Measurements from ENCODE around the gene KCNIP4.
"Not testable (repeated sequence)": the region's sequence is repeated elsewhere in the genome, so short reads cannot be mapped to it uniquely, and the experiment has no call there.

The KCNIP4 gene

DNA sequence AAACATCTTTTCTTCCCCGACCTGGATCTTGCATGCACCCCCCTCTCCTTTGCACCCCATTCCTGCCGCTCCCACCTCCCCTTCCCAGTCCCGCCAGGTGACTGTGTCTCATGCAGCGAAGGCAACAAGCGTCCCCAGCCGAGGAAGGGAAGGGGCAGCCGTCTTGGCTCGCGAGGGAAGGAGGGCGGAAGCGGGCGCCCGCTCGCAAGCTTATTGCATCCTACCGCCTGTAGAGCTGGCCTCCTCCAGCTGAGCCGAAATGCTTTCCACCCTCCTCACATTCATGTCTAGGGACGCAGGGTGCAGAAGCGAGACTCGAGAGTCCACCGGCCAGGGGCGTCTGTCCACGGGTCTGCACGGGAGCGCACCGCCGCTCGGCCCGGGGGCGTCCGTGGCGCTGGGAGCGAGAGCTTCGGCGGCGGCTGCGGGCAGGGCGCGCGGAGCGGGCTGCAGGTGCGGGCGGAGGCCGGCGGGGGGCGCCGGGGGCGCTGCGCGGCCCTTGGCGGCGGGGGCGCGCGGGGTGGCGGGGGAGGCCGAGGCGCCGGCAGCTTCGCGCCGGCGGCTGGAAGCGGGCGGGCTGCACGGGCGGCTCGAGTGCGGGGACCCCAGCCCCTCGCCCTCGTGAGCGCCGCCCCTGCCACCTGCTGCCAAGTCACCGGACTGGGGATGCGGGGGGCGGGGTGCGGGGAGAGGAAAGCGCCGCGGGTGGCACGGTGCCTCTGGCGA is at the start of gene KCNIP4:
TSS of gene KCNIP4 (minus strand) at position 426 of the 726 bp plus-strand sequence.
- DNase-seq = no peak

- DNase-seq = not testable (repeated sequence)
Observed at GRCh38 chr4:21996618-21997017, 48.0 kb upstream of the KCNIP4 start.

- no peak for DNase-seq
Observed at GRCh38 chr4:21992330-21992729, 43.8 kb upstream of the KCNIP4 start.

- DNase-seq = no peak
Observed at GRCh38 chr4:21991562-21991961, 43.0 kb upstream of the KCNIP4 start.

DNA sequence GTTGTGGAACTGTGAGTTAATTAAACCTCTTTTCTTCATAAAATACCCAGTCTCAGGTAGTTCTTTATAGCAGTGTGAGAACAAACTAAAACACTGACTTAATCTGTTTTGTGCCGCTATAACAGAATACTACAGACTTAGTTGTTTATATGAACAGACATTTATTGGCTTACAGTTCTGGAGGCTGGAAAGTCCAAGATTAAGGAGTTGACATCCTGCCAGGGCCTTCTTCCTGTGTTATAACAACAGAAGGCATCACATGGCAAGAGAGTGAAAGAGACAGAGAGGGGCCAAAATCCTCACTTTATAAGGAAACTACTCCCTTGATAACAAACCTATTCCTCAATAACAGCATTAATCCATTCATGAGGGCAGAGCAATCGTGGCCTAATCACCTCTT is 42.5 kb upstream of the KCNIP4 start:
- no peak for DNase-seq

DNA sequence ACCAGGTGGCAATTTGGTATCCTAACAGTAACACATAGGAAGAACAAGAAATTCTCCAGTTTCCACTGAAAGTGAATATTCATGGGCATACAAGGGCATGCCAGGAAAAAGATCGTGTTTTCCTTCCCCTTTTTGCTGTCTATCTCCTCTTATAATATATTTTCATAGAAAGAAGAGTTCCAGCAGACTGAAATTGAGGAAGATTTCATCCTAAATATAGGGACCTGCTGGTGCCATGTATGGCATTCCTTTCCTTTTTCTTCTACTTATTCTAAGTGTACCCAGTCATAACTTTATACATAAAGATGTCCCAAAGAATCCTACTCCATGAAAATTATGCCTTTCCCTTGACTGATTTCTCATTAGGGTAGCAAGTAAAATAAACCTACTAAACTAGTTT is 40.8 kb upstream of the KCNIP4 start:
- DNase-seq = no peak

GRCh38 chr4:21986307-21986706 is 37.7 kb upstream of the KCNIP4 start:
- no peak for DNase-seq

DNA sequence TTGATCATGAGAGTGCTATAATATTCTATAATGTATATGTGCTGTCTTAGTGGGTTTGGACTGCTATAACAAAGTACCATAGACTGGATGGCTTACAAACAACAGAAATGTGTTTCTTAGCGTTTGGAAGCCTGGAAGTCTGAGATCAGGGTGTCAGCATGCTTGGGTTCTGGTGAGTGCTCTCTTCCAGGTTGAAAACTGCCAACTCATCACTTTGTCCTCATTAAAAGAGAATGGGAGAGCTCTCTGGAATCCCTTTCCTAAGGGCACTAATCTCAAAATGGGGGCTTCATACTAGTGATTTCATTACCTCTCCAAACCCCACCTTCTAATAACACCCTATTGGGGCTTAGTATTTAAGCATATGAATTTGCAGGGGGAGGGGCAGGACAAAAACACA is 33.5 kb upstream of the KCNIP4 start:
- DNase-seq = no peak

GRCh38 chr4:21979196-21979595 is 30.6 kb upstream of the KCNIP4 start:
- DNase-seq = no peak

- DNase-seq = no peak
Observed at GRCh38 chr4:21976166-21976565, 27.6 kb upstream of the KCNIP4 start.

DNA sequence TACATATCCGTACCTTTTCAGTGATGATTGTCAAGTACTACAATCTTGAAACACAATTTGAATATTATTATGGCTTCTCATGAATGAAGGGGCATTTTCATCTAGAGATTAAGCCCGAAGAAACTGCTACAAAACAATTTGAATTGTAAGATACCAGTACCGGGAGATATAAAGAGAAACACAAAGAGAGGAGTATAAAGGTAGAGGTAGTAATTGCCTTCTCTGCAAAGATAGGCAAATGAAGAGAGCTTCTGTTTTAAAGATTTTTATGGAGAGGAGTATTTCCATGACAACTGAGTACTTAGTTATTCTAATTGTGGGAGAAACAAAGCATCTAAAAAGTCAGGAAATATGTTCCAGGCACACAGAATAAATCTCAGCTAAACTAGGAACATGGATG is 25.3 kb upstream of the KCNIP4 start:
- DNase-seq = no peak

DNA sequence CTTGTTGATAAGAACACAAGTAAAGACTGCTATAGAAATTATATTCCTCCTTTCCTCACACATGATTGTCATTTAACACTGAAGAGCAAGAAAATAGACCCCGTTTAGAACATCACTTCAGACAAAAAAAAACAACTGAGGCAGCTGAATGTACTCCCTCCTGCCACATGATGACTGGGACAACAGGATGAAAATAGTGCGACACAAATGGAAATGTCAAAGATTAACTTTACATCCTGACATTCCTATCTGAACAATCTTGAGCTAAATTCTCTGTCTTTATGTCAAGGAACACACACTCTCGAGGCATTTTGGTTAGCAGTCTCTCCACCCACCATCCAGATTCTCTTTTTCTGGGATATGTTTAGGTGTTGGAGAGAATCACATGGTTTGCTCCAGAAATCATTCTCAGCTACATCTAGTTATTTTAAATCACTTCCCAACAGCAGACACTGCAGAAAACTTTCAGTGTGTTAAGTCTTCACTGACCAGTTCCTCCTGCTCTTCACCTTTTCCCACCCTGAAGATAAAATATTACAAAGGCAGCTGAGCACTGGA is 16.3 kb upstream of the KCNIP4 start:
- no peak for DNase-seq

- DNase-seq = no peak
Observed at GRCh38 chr4:21962691-21963090, 14.1 kb upstream of the KCNIP4 start.

GRCh38 chr4:21960793-21961192 is 12.2 kb upstream of the KCNIP4 start:
- no peak for DNase-seq

- no peak for DNase-seq
Observed at GRCh38 chr4:21954916-21955315, 6.3 kb upstream of the KCNIP4 start.

GRCh38 chr4:21953653-21954052 is 5.1 kb upstream of the KCNIP4 start:
- DNase-seq = no peak

GRCh38 chr4:21952549-21952948 is 4.0 kb upstream of the KCNIP4 start:
- DNase-seq = no peak

DNA sequence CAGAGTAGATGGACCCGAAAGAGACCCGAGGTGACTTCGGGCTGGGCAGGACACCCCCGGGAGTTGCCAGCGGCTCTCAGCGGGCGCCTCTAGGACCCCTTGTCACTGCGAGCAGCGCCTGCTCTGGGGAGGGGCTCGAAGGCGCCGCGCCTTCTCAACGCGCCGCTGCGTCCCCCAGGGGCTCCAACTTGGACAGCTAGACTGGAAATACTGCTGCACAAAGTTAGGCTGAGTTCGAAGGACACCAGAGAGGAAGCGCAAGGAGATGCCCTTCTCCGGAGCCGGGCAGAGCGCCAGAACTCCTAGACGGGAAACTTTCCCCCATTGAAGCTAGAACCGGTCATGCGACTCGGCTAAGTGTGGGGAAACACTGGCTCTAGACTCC is 493 bp upstream of the KCNIP4 start:
- no peak for DNase-seq

GRCh38 chr4:21947791-21948346 is 703 bp downstream of the KCNIP4 start:
- DNase-seq = no peak

DNA sequence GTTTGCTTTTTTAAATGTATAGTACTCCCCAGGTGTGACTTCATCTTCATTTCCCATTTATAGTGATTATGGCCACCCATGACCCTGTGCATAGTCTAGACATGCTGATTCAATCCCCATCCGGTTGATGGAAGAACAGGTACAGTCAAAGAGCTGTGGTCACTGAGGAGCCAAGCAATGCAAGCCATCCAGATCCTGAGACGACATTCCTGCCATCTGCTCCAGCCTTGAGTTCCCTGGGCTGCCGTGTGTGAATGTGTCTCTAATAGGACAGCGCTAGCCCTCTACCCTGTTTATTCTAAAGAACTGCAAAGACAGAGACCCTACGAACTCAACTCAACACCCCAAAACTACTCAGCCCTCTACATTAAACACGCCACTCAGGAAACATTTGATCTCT is 1.7 kb downstream of the KCNIP4 start:
- DNase-seq = no peak

DNA sequence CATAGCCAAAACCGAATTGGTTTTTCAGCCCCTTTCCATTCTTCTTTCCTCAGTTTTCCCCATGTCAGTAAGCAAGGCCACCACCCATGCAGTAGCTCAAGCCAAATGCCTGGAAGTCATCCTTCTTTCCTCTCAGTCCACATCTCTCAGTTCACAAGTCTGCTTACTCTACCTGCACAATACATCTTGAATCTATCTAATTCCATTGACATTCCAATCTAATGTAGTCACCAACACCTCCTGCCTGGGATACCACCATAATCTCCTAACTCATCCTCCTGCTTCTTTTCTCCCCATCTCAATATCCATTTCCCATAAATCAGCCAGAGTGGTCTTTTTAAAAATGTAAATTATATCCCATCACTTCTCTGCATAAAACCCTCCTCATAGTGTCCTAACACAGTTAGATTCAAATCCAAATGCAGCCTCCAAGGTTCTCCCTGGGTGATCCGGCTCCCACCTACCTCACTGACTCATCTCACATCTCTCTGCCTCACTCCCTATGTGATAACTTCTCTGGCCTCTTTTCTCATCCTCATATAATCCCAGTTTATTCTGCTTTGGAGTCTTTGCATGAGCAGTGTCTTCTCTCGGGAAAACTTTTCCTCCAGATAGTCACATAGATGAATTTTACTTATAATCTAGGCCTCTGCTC is 26.9 kb downstream of the KCNIP4 start:
- no peak for DNase-seq

DNA sequence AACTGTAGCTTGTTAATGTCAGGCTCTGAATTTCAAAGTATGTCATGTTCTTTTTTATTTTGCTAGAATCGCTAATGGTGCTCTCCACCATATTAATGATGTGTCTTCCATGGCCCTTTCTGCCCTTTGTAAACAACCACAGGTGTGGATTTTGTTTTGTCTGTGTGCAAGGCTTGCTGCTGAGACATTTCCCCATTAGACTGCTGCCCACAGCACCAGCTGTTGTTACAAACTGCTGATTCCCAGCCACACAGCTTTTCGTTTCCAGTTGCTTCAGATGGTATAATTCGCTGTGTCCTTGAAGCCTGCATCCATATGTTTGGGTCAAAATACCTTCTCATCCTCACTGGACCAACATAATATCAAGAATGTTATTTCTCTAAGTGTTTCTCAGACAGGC is 32.8 kb downstream of the KCNIP4 start:
- DNase-seq = no peak

DNA sequence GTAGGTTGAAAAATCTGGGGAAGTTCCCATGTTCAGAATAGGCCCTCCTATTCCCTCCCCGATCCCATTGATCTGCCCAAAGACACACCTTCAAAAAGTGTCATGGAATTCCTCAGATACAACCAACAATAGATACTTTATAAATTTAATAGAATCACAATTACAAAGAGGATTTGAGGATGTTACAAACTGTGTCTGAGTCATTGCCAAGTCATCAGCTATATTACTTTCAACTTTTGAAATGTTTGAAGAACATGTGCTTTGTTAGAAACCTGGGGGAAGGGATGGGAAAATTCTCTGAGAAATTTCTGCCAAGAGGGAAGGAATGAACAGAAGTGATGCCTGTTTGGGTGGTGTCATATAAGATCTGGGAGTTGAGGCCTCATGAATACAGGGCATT is 46.7 kb downstream of the KCNIP4 start:
- DNase-seq = no peak

GRCh38 chr4:21901281-21901680 is 47.3 kb downstream of the KCNIP4 start:
- no peak for DNase-seq

Measured in activated CD4-positive, alpha-beta T cell treated with anti-CD3 and anti-CD28 coated beads, Interleukin-2, amount 50 U/mL, for 16 hours (primary cell).